Measurements from ENCODE around the gene OR52B6.

- TF ChIP-seq EZH2 (IDR thresholded peaks at IDR 0.05; ENCODE audit: borderline replicate concordance, control insufficient read depth, low read depth, low read length), result no peak
- TF ChIP-seq CTCF (IDR thresholded peaks at IDR 0.05 in 2 of 3, conservative IDR thresholded peaks at IDR 0.05 in 1 of 3; ENCODE audit: control insufficient read depth in 2 of 3, extremely low read depth in 1 of 3, insufficient read depth in 1 of 3, low read depth in 3 of 3, low read length in 3 of 3), result no peak
- TF ChIP-seq POLR2A (IDR thresholded peaks at IDR 0.05; ENCODE audit: low read depth, low read length), result no peak
- no peak for TF ChIP-seq EP300 (IDR thresholded peaks at IDR 0.05; ENCODE audit: borderline replicate concordance in 1 of 2, control insufficient read depth in 1 of 2, low read depth in 2 of 2, low read length in 2 of 2)
- no peak for TF ChIP-seq MXI1 (IDR thresholded peaks at IDR 0.05; ENCODE audit: low read depth, low read length)
Measured at GRCh38 chr11:5604896-5605295, 24.2 kb downstream of the OR52B6 start.

Data from GM12878 (cell line).